Measurements from ENCODE around the gene RNF31. TPM values are rescaled to one million over a fixed set of nuclear protein-coding genes. Genes with fewer than 3 reads are reported as not detected.

The RNF31 gene
- total RNA-seq, 1 donor from 2014 or later, result 59.0 TPM

DNA sequence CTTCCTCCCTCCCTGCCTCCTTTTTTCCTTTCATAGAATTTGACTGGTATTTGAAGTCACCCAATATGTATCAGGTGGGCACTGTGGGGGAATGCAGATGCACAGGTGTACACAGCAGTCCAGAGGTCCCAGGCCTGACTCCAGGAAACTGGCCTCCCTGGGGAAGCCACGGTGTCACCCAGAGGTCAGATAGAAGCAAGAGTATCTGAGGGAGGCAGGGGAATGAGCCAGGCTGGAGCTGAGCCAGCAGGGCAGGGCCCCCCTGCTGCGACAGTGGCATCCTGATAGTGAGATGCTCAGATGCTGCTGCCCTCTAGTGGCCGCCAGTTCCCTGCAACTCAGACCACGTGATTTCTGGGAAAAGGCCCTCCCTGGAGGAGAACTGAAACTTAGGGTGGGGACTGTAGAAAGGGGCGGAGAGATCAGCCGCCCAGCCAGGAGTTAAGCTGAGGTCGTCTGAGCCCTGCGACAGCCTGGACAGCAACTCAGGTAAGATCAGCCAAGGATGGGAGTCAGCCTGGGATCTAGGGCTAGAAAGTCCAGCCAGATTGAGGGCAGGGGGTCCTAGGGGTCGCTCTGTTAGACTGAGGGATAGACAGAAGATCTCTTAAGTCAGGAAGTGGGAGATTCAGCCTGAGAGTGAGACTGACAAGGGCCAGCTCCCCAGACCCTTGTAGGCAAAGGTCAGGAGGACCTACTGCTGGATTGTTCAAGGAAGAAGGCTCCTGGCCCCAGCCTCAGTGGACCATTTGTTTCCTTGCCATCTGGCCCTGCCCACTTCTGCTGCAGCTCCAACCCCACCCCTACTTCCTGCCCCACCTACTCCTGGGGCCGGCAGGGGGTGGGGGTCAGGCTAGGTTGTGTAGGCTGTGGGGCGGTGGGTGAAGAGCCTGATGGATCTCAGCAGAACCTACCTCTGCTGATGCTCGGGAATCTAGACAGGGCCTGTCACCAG lies 13.8 kb downstream of the RNF31 start, which contains the start of gene IRF9:
TSS of gene IRF9 (plus strand) at position 416 of the 955 bp plus-strand sequence. CDS start 880 bp downstream, outside the sequence.
- no peak for TF ChIP-seq EZH2 (IDR thresholded peaks at IDR 0.05; ENCODE audit: insufficient read depth, low read length)
- TF ChIP-seq, protein P1, sequence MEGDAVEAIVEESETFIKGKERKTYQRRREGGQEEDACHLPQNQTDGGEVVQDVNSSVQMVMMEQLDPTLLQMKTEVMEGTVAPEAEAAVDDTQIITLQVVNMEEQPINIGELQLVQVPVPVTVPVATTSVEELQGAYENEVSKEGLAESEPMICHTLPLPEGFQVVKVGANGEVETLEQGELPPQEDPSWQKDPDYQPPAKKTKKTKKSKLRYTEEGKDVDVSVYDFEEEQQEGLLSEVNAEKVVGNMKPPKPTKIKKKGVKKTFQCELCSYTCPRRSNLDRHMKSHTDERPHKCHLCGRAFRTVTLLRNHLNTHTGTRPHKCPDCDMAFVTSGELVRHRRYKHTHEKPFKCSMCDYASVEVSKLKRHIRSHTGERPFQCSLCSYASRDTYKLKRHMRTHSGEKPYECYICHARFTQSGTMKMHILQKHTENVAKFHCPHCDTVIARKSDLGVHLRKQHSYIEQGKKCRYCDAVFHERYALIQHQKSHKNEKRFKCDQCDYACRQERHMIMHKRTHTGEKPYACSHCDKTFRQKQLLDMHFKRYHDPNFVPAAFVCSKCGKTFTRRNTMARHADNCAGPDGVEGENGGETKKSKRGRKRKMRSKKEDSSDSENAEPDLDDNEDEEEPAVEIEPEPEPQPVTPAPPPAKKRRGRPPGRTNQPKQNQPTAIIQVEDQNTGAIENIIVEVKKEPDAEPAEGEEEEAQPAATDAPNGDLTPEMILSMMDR (IDR thresholded peaks at IDR 0.05; ENCODE audit: insufficient read depth, low read depth, low read length), result peak; percentile 96
- H3K4me3 ChIP-seq (ENCODE audit: insufficient read depth, low read depth, low read length), result peak within 1 kb of the TSS; percentile 74
- peaks cover 12% of the 10 kb centered on the region for H3K4me1 ChIP-seq (ENCODE audit: insufficient read depth, low read length)
- no peaks in the 10 kb centered on the region for H3K9me3 Mint-ChIP-seq (ENCODE audit: unreplicated experiment)
- H4K20me1 ChIP-seq (ENCODE audit: insufficient read depth, low read length), result peaks cover 30% of the 10 kb centered on the region
- peak within 1 kb of the TSS; percentile 99 for H3K27ac Mint-ChIP-seq (ENCODE audit: unreplicated experiment)
- peak within 1 kb of the TSS; percentile 93 for H3K4me3 Mint-ChIP-seq (ENCODE audit: unreplicated experiment)
- peak within 1 kb of the TSS; percentile 86 for H3K27ac ChIP-seq (ENCODE audit: low read depth, low read length)
- peak within 1 kb of the TSS; percentile 90 for H3K9ac ChIP-seq (ENCODE audit: low read length)
- H3K27me3 Mint-ChIP-seq (ENCODE audit: low read depth, unreplicated experiment), result no peaks in the 10 kb centered on the region
- H3K36me3 ChIP-seq (ENCODE audit: insufficient read depth, low read length), result peaks cover 33% of the 10 kb centered on the region
- peaks cover 12% of the 10 kb centered on the region for H3K79me2 ChIP-seq (ENCODE audit: insufficient read depth, low read length)
- peak within 1 kb of the TSS; percentile 62 for H2AFZ ChIP-seq (ENCODE audit: low read depth, low read length)
- peaks cover 20% of the 10 kb centered on the region for H3K4me1 Mint-ChIP-seq (ENCODE audit: low read depth, unreplicated experiment)
- peak within 1 kb of the TSS; percentile 94 for H3K4me2 ChIP-seq (ENCODE audit: low read length)
- H3K9me3 ChIP-seq (ENCODE audit: insufficient read depth, low read depth, low read length), result no peaks in the 10 kb centered on the region
- FAIRE-seq (no peak), DNase-seq (ENCODE audit: low read depth) (peak; percentile 78)
- no peaks in the 10 kb centered on the region for H3K27me3 ChIP-seq (ENCODE audit: insufficient read depth, low read length)
- H3K36me3 Mint-ChIP-seq (ENCODE audit: low read depth, unreplicated experiment), result peaks cover 42% of the 10 kb centered on the region

DNA sequence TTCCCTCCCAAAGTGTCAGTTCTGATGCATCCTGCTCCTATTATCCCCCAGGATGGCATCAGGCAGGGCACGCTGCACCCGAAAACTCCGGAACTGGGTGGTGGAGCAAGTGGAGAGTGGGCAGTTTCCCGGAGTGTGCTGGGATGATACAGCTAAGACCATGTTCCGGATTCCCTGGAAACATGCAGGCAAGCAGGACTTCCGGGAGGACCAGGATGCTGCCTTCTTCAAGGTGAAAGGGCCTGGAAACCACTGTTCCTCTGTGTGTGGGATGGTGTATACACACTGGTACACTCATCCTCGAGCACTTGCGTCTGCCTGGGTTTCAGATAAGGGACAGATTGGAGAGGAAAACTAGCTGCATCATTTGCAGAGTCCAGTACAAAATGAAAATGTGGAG lies 14.8 kb downstream of the RNF31 start:
- FAIRE-seq, result no peak
- Mint-ChIP-seq H3K27me3 (ENCODE audit: low read depth, unreplicated experiment) (no peaks in the 10 kb centered on the region), H3K4me3 (ENCODE audit: unreplicated experiment) (peak overlapping the region; percentile 93), H3K9me3 (ENCODE audit: unreplicated experiment) (no peaks in the 10 kb centered on the region), H3K4me1 (ENCODE audit: low read depth, unreplicated experiment) (peaks cover 20% of the 10 kb centered on the region), H3K27ac (ENCODE audit: unreplicated experiment) (peak overlapping the region; percentile 99), H3K36me3 (ENCODE audit: low read depth, unreplicated experiment) (peaks cover 41% of the 10 kb centered on the region)
- H4K20me1 ChIP-seq (ENCODE audit: insufficient read depth, low read length), result peaks cover 30% of the 10 kb centered on the region
- no peaks in the 10 kb centered on the region for H3K9me3 ChIP-seq (ENCODE audit: insufficient read depth, low read depth, low read length)
- TF ChIP-seq EZH2 (IDR thresholded peaks at IDR 0.05; ENCODE audit: insufficient read depth, low read length), result no peak
- TF ChIP-seq, protein P1 (IDR thresholded peaks at IDR 0.05; ENCODE audit: insufficient read depth, low read depth, low read length), result no peak
- peaks cover 12% of the 10 kb centered on the region for H3K79me2 ChIP-seq (ENCODE audit: insufficient read depth, low read length)
- H3K4me3 ChIP-seq (ENCODE audit: insufficient read depth, low read depth, low read length), result peak overlapping the region; percentile 74
- peaks cover 30% of the 10 kb centered on the region for H3K36me3 ChIP-seq (ENCODE audit: insufficient read depth, low read length)
- peak overlapping the region; percentile 90 for H3K9ac ChIP-seq (ENCODE audit: low read length)
- H3K27me3 ChIP-seq (ENCODE audit: insufficient read depth, low read length), result no peaks in the 10 kb centered on the region
- peak overlapping the region; percentile 94 for H3K4me2 ChIP-seq (ENCODE audit: low read length)
- peak; percentile 26 for DNase-seq (ENCODE audit: low read depth)
- H3K27ac ChIP-seq (ENCODE audit: low read depth, low read length), result peak overlapping the region; percentile 86
- peaks cover 12% of the 10 kb centered on the region for H3K4me1 ChIP-seq (ENCODE audit: insufficient read depth, low read length)
- H2AFZ ChIP-seq (ENCODE audit: low read depth, low read length), result no peak overlapping the region
